MM.1S (cell line): ENCODE measurements around the gene ATN1.

Experiments used
- EZH2phosphoT487 ChIP-seq: fragments of 300-600 bp; sonication (generic); IDR thresholded peaks from 2 replicates; pipeline ENCODE4 v1.6.1; 2018; ENCODE audit warnings: antibody characterized with exemption, low read length
- TF ChIP-seq, protein P1 (sequence below): fragments of 300-600 bp; sonication (generic); IDR thresholded peaks from 2 replicates; pipeline ENCODE4 v1.5.1; 2016; ENCODE audit warnings: antibody characterized with exemption, low read length, mixed read lengths

DNA sequence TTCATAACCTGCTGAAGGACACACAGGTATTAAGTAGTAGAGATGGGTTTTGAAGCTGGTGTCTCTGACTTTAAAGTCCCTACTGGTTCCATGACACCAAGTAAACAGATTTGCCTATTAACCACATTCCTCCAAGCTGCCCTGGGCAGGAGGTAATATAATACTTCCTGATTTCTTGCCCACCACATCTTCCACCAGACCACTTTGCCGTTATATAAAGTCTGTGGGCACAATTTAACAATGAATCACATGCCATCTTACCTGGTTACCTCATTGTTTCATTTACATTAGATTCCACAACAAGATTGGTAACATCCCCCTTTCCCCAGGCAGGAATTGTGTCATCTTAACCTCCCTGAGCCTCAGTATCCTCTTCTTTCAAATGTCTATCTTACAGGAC lies 24.0 kb upstream of the ATN1 start:
- TF ChIP-seq, protein P1, sequence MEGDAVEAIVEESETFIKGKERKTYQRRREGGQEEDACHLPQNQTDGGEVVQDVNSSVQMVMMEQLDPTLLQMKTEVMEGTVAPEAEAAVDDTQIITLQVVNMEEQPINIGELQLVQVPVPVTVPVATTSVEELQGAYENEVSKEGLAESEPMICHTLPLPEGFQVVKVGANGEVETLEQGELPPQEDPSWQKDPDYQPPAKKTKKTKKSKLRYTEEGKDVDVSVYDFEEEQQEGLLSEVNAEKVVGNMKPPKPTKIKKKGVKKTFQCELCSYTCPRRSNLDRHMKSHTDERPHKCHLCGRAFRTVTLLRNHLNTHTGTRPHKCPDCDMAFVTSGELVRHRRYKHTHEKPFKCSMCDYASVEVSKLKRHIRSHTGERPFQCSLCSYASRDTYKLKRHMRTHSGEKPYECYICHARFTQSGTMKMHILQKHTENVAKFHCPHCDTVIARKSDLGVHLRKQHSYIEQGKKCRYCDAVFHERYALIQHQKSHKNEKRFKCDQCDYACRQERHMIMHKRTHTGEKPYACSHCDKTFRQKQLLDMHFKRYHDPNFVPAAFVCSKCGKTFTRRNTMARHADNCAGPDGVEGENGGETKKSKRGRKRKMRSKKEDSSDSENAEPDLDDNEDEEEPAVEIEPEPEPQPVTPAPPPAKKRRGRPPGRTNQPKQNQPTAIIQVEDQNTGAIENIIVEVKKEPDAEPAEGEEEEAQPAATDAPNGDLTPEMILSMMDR = no peak
- TF ChIP-seq EZH2phosphoT487 = no peak
